ENCODE results near the gene C5orf47.
A peak's percentile ranks its signal among the peaks of the same experiment; 100 is the strongest.

Gene C5orf47

GRCh38 chr5:173988554-173989431 lies at the start of gene C5orf47:
C5orf47 (plus strand) TSS chr5:173989170; CDS start chr5:173989264, 94 bp downstream.
- no peak for DNase-seq (ENCODE audit: low spot score)

- no peak for DNase-seq (ENCODE audit: low spot score)
Observed at GRCh38 chr5:173940269-173940668, 48.7 kb upstream of the C5orf47 start.

GRCh38 chr5:173941102-173941501 lies 47.9 kb upstream of the C5orf47 start:
- DNase-seq (ENCODE audit: low spot score), result no peak

- no peak for DNase-seq (ENCODE audit: low spot score)
Observed at GRCh38 chr5:173941758-173942401, 47.1 kb upstream of the C5orf47 start.

GRCh38 chr5:173944511-173944910 lies 44.5 kb upstream of the C5orf47 start:
- no peak for DNase-seq (ENCODE audit: low spot score)

GRCh38 chr5:173945160-173945559 lies 43.8 kb upstream of the C5orf47 start:
- no peak for DNase-seq (ENCODE audit: low spot score)

GRCh38 chr5:173946323-173946722 lies 42.6 kb upstream of the C5orf47 start:
- DNase-seq (ENCODE audit: low spot score), result no peak

GRCh38 chr5:173950829-173951228 lies 38.1 kb upstream of the C5orf47 start:
- no peak for DNase-seq (ENCODE audit: low spot score)

- DNase-seq (ENCODE audit: low spot score), result no peak
Observed at GRCh38 chr5:173953528-173954090, 35.4 kb upstream of the C5orf47 start.

- DNase-seq (ENCODE audit: low spot score), result peak; percentile 51
Observed at GRCh38 chr5:173954671-173955521, 34.1 kb upstream of the C5orf47 start.

- DNase-seq (ENCODE audit: low spot score), result no peak
Observed at GRCh38 chr5:173960986-173961385, 28.0 kb upstream of the C5orf47 start.

GRCh38 chr5:173961418-173961817 lies 27.6 kb upstream of the C5orf47 start:
- no peak for DNase-seq (ENCODE audit: low spot score)

GRCh38 chr5:173962436-173962972 lies 26.5 kb upstream of the C5orf47 start:
- no peak for DNase-seq (ENCODE audit: low spot score)

GRCh38 chr5:173963182-173963838 lies 25.7 kb upstream of the C5orf47 start:
- DNase-seq (ENCODE audit: low spot score), result no peak

GRCh38 chr5:173963867-173964441 lies 25.0 kb upstream of the C5orf47 start:
- DNase-seq (ENCODE audit: low spot score), result no peak

- no peak for DNase-seq (ENCODE audit: low spot score)
Observed at GRCh38 chr5:173964506-173964905, 24.5 kb upstream of the C5orf47 start.

- no peak for DNase-seq (ENCODE audit: low spot score)
Observed at GRCh38 chr5:173967241-173967640, 21.7 kb upstream of the C5orf47 start.

- DNase-seq (ENCODE audit: low spot score), result no peak
Observed at GRCh38 chr5:173968154-173968797, 20.7 kb upstream of the C5orf47 start.

- DNase-seq (ENCODE audit: low spot score), result peak; percentile 76
Observed at GRCh38 chr5:173969167-173970049, 19.6 kb upstream of the C5orf47 start.

All from hepatic stellate cell (primary cell).